Peyer's patch (tissue), 4 donors: ENCODE measurements around the gene TSPAN12.

Experiments
- CTCF ChIP-seq, 6 experiments: fragments of 450-650 bp in 4 of 6; fragments of 200-600 bp in 2 of 6; sonication (generic) in 1 of 6; IDR thresholded peaks; one replicate each; pipeline ENCODE4 v1.5.1; 2017 to 2019; ENCODE audit warnings: antibody characterized with exemption in 6 of 6, mild to moderate bottlenecking in 3 of 6, moderate library complexity in 1 of 6
- POLR2A ChIP-seq, 2 donors: fragments of 450-650 bp; IDR thresholded peaks; one replicate each; pipeline ENCODE4 v1.5.1; 2017; ENCODE audit warnings: antibody characterized with exemption in 2 of 2, mild to moderate bottlenecking in 2 of 2, moderate library complexity in 2 of 2

DNA sequence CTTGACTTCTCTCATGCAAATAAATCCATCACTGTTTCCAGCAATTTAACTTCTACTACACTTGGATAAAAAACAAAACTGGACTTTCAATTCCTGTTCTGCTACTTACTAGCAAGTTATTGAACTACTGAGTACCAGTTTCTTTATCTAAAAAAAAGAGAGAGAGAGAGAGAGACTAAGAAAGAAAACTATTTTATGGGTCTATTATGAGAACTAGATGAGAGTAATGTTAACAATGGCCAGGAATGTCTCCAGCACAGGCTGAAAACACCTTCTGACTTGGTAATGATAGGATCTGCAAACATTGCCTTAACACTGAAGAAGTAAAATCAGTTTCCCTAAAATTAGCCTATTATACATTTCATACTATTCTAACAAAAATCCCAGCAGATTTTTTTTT, 5.2 kb downstream of the TSPAN12 start:
- TF ChIP-seq CTCF (IDR thresholded peaks at IDR 0.05), result no peak
- TF ChIP-seq POLR2A (IDR thresholded peaks at IDR 0.05), result no peak
